C4-2B (cell line): ENCODE data around the gene INSL6.

Experiments used
- H3K27ac ChIP-seq: fragments of 450-650 bp; 2 replicates; pipeline ENCODE4 v1.5.1; 2017
- CTCF ChIP-seq: fragments of 450-650 bp; conservative IDR thresholded peaks from 2 replicates; pipeline ENCODE4 v1.5.1; 2017; ENCODE audit warnings: mild to moderate bottlenecking
- ZFX ChIP-seq: fragments of 450-650 bp; IDR thresholded peaks from 2 replicates; pipeline ENCODE4 v1.6.1; 2017

INSL6 gene

GRCh38 chr9:5185220-5185840, at the start of gene INSL6:
Gene INSL6, minus strand, starts transcription at chr9:5185639. Its CDS starts 37 bp downstream, at chr9:5185602.
- no peak for TF ChIP-seq CTCF
- TF ChIP-seq ZFX = no peak
- H3K27ac ChIP-seq = no peak within 1 kb of the TSS

- no peak within 1 kb of the TSS for H3K27ac ChIP-seq
- no peak for TF ChIP-seq ZFX
- TF ChIP-seq CTCF = no peak
Observed at GRCh38 chr9:5231212-5231611, 45.8 kb upstream of the INSL6 start, which contains the start of gene INSL4. Gene INSL4, plus strand, starts transcription at chr9:5231419. Its CDS starts 105 bp downstream, at chr9:5231524.

GRCh38 chr9:5230554-5230953, 45.1 kb upstream of the INSL6 start:
- H3K27ac ChIP-seq = no peak overlapping the region
- TF ChIP-seq CTCF (no peak), ZFX (no peak)

GRCh38 chr9:5205071-5205470, 19.6 kb upstream of the INSL6 start:
- no peak for TF ChIP-seq ZFX
- no peak for TF ChIP-seq CTCF
- H3K27ac ChIP-seq = no peak overlapping the region

- TF ChIP-seq CTCF = no peak
- TF ChIP-seq ZFX = no peak
- no peak overlapping the region for H3K27ac ChIP-seq
Observed at GRCh38 chr9:5195463-5195862, 10.0 kb upstream of the INSL6 start.

- no peak for TF ChIP-seq CTCF
- no peak for TF ChIP-seq ZFX
- H3K27ac ChIP-seq = no peak overlapping the region
Observed at GRCh38 chr9:5193345-5193744, 7.9 kb upstream of the INSL6 start.

GRCh38 chr9:5191985-5192384, 6.5 kb upstream of the INSL6 start:
- no peak overlapping the region for H3K27ac ChIP-seq
- TF ChIP-seq ZFX (no peak), CTCF (no peak)
